A673 (cell line): ENCODE measurements around the gene CNIH4. TPM values are rescaled to one million over a fixed set of nuclear protein-coding genes. Genes with fewer than 3 reads are reported as not detected.

Source experiments
- BruUV-seq: library from RNA; stranded (reverse); fragments of 400-500 nt; replicated peaks from 2 replicates; lab custom pipeline; 2021; lab: Mats Ljungman, UMichigan
- CTCF ChIA-PET: fragments of 300-600 bp; sonication (Branson Sonifier 250); formaldehyde crosslinking; loops from one replicate; lab custom pipeline; 2022; ENCODE audit warnings: antibody characterized with exemption; lab: Charles Lee
- POLR2A ChIA-PET: fragments of 300-600 bp; sonication (Branson Sonifier 250); formaldehyde crosslinking; loops from one replicate; lab custom pipeline; 2022; ENCODE audit warnings: antibody characterized with exemption; ENCODE audit not compliant: low non-redundant PET; lab: Charles Lee
- DNase-seq: peaks from one replicate; pipeline ENCODE4 v3.0.0-alpha.2; 2015; ENCODE audit warnings: low spot score
- H3K27ac ChIP-seq: fragments of 200-600 bp; sonication (generic); 2 replicates; pipeline ENCODE4 v1.5.1; 2016; ENCODE audit warnings: mixed run types, low read depth, mild to moderate bottlenecking, mixed read lengths, antibody characterized with exemption, low read length; ENCODE audit not compliant: poor library complexity, severe bottlenecking
- H3K27me3 ChIP-seq: fragments of 200-600 bp; sonication (generic); replicated peaks from 2 replicates; pipeline ENCODE4 v1.6.1; 2017; ENCODE audit warnings: mixed run types, low read depth, mild to moderate bottlenecking, mixed read lengths, antibody characterized with exemption, low read length; ENCODE audit not compliant: insufficient read depth, poor library complexity
- H3K36me3 ChIP-seq: fragments of 200-600 bp; sonication (generic); 2 replicates; pipeline ENCODE4 v1.6.1; 2016; ENCODE audit warnings: mixed run types, mild to moderate bottlenecking, mixed read lengths, antibody characterized with exemption, low read length; ENCODE audit not compliant: insufficient read depth, poor library complexity, severe bottlenecking
- H3K4me1 ChIP-seq: fragments of 200-600 bp; sonication (generic); 2 replicates; pipeline ENCODE4 v1.6.1; 2017; ENCODE audit warnings: mixed run types, mild to moderate bottlenecking, mixed read lengths, antibody characterized with exemption, low read length; ENCODE audit not compliant: insufficient read depth, poor library complexity, severe bottlenecking
- H3K4me3 ChIP-seq: fragments of 200-600 bp; sonication (generic); 2 replicates; pipeline ENCODE4 v1.5.1; 2016; ENCODE audit warnings: low read depth, mixed run types, mild to moderate bottlenecking, mixed read lengths, low read length; ENCODE audit not compliant: poor library complexity, severe bottlenecking
- H3K9me3 ChIP-seq: fragments of 200-600 bp; sonication (generic); 2 replicates; pipeline ENCODE4 v1.6.1; 2016; ENCODE audit warnings: mixed run types, low read depth, mild to moderate bottlenecking, mixed read lengths, antibody characterized with exemption, low read length; ENCODE audit not compliant: poor library complexity, severe bottlenecking
- EZH2 ChIP-seq: fragments of 200-600 bp; sonication (generic); IDR thresholded peaks from 2 replicates; pipeline ENCODE4 v1.6.1; 2017; ENCODE audit warnings: borderline replicate concordance, low read depth, mild to moderate bottlenecking, mixed read lengths, antibody characterized with exemption, low read length; ENCODE audit not compliant: poor library complexity, severe bottlenecking
- intact Hi-C: fragments of 100-400 bp; cut with micrococcal nuclease; formaldehyde crosslinking; loops from one replicate; pipeline ENCODE4 v1.10.0; 2022; ENCODE audit not compliant: unreplicated experiment
- total RNA-seq: library from RNA; stranded (reverse); gene quantifications from 2 replicates; pipeline ENCODE4 v1.2.3, GENCODE V29; 2021
- TF ChIP-seq, protein P1 (sequence below): fragments of 300-800, 200-600 bp; sonication (generic); conservative IDR thresholded peaks from 2 replicates; pipeline ENCODE4 v1.5.1; 2017; ENCODE audit warnings: low read depth, mild to moderate bottlenecking, antibody characterized with exemption, low read length, moderate library complexity, mixed read lengths

Gene CNIH4
- total RNA-seq, 1 experiment from 2014 or later = 79.9 TPM

- no peak for TF ChIP-seq EZH2
- TF ChIP-seq, protein P1, sequence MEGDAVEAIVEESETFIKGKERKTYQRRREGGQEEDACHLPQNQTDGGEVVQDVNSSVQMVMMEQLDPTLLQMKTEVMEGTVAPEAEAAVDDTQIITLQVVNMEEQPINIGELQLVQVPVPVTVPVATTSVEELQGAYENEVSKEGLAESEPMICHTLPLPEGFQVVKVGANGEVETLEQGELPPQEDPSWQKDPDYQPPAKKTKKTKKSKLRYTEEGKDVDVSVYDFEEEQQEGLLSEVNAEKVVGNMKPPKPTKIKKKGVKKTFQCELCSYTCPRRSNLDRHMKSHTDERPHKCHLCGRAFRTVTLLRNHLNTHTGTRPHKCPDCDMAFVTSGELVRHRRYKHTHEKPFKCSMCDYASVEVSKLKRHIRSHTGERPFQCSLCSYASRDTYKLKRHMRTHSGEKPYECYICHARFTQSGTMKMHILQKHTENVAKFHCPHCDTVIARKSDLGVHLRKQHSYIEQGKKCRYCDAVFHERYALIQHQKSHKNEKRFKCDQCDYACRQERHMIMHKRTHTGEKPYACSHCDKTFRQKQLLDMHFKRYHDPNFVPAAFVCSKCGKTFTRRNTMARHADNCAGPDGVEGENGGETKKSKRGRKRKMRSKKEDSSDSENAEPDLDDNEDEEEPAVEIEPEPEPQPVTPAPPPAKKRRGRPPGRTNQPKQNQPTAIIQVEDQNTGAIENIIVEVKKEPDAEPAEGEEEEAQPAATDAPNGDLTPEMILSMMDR = no peak
- intact Hi-C loops = no loop called here
- ChIA-PET CTCF (no interaction called here), POLR2A (no interaction called here)
- no peak overlapping the region for H3K27ac ChIP-seq
- H3K4me1 ChIP-seq = no peaks in the 10 kb centered on the region
- BruUV-seq = no TSS peak
- no peaks in the 10 kb centered on the region for H3K9me3 ChIP-seq
- H3K36me3 ChIP-seq = peaks cover 97% of the 10 kb centered on the region
- no peaks in the 10 kb centered on the region for H3K27me3 ChIP-seq
- no peak overlapping the region for H3K4me3 ChIP-seq
- DNase-seq = no peak
These were observed 36.6 kb downstream of the CNIH4 start for GRCh38 chr1:224393294-224393693.

- H3K27ac ChIP-seq = no peak overlapping the region
- no peaks in the 10 kb centered on the region for H3K4me1 ChIP-seq
- no peaks in the 10 kb centered on the region for H3K9me3 ChIP-seq
- no peaks in the 10 kb centered on the region for H3K27me3 ChIP-seq
- POLR2A ChIA-PET = no interaction called here
- CTCF ChIA-PET = no interaction called here
- TF ChIP-seq, protein P1 = no peak
- no peak for TF ChIP-seq EZH2
- DNase-seq = no peak
- H3K4me3 ChIP-seq = no peak overlapping the region
- peaks cover 83% of the 10 kb centered on the region for H3K36me3 ChIP-seq
- intact Hi-C loops = no loop called here
- no TSS peak for BruUV-seq
These were observed 43.2 kb downstream of the CNIH4 start for GRCh38 chr1:224399887-224400286.

DNA sequence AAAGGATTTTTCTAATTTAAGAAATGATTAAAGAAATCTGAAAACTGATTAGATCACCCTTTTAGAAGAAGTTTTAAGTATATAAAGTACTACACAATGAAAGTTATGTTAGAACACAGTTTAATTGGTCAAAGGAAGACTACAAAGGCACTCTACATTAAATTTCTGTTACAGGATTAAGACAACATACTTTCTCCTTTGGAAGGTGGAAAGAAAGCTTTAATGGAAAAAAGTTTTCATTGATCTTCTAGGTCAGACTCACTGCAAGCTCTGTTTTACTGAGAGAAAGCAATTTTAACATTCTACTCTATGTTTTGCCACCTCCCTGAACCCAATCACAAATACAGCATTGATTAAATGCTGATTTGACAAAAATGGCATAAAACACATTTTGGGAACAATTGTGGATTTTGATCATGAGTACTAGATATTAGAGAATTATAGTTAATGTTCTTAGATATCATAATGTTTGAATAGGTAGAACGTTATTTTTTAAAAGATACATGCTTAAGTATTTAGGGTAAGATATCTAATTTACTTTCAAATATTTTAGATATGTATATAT lies 45.9 kb downstream of the CNIH4 start:
- Histone ChIP-seq H3K9me3 (no peaks in the 10 kb centered on the region), H3K4me3 (no peak overlapping the region), H3K4me1 (no peaks in the 10 kb centered on the region), H3K27ac (no peak overlapping the region), H3K27me3 (no peaks in the 10 kb centered on the region), H3K36me3 (peaks cover 72% of the 10 kb centered on the region)
- no peak for DNase-seq
- intact Hi-C loops = no loop called here
- TF ChIP-seq, protein P1 = no peak
- no peak for TF ChIP-seq EZH2
- no TSS peak for BruUV-seq
- ChIA-PET POLR2A (no interaction called here), CTCF (no interaction called here)
